ENCODE results near the gene VAC14.
"Not testable (repeated sequence)": the region's sequence is repeated elsewhere in the genome, so short reads cannot be mapped to it uniquely, and the experiment has no call there.

VAC14 gene

GRCh38 chr16:70746040-70746707 lies 54.8 kb downstream of the VAC14 start:
- H3K36me3 ChIP-seq (ENCODE audit: control insufficient read depth in 1 of 2, insufficient read depth in 2 of 2, low read length in 2 of 2): peaks cover 8 to 16% of the 10 kb centered on the region in 2 donors
- H3K27ac ChIP-seq (ENCODE audit: low read depth, low read length): peak overlapping the region; percentile 43
- peaks cover 44 to 50% of the 10 kb centered on the region in 2 donors for H3K4me1 ChIP-seq (ENCODE audit: control insufficient read depth in 1 of 2, insufficient read depth in 2 of 2, low read length in 2 of 2)
- H3K4me3 ChIP-seq (ENCODE audit: low read depth in 1 of 2, low read length in 2 of 2): no peak overlapping the region
- no peaks in the 10 kb centered on the region for H3K27me3 ChIP-seq (ENCODE audit: control insufficient read depth in 1 of 2, insufficient read depth in 2 of 2, low read length in 2 of 2)
- H3K9ac ChIP-seq (ENCODE audit: low read depth in 1 of 2, low read length in 2 of 2): no peak overlapping the region
- no peaks in the 10 kb centered on the region for H3K9me3 ChIP-seq (ENCODE audit: control insufficient read depth in 1 of 2, low read length in 2 of 2)

DNA sequence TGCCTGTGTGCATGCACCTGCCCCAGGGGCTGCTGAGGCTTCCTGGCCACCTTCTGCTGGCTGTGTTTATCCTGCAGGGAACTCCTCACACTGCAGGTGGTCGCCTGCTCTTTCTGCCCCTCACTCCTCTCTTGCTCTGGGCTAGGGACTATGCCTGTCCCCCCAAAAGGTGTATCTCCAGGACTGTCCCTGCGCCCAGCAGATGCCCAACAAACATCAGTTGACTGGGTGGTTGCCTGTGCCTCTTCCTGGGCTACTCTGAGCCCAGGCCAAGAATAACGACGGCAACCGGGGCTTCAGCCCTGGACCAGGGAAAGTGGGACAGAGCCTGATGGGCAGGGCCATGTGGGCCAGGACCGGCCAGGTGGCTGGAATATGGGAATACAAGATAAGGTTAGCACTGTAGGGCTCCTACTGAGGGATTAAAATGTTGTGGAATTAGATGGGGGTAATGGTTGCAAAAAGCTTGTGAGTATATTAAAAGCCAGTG lies 55.4 kb downstream of the VAC14 start:
- H3K27me3 ChIP-seq (ENCODE audit: control insufficient read depth in 1 of 2, insufficient read depth in 2 of 2, low read length in 2 of 2): no peaks in the 10 kb centered on the region
- no peak overlapping the region for H3K27ac ChIP-seq (ENCODE audit: low read depth, low read length)
- peaks cover 48 to 50% of the 10 kb centered on the region in 2 donors for H3K4me1 ChIP-seq (ENCODE audit: control insufficient read depth in 1 of 2, insufficient read depth in 2 of 2, low read length in 2 of 2)
- no peaks in the 10 kb centered on the region for H3K9me3 ChIP-seq (ENCODE audit: control insufficient read depth in 1 of 2, low read length in 2 of 2)
- H3K36me3 ChIP-seq (ENCODE audit: control insufficient read depth in 1 of 2, insufficient read depth in 2 of 2, low read length in 2 of 2): peaks cover 13 to 22% of the 10 kb centered on the region in 2 donors
- no peak overlapping the region for H3K4me3 ChIP-seq (ENCODE audit: low read depth in 1 of 2, low read length in 2 of 2)
- no peak overlapping the region for H3K9ac ChIP-seq (ENCODE audit: low read depth in 1 of 2, low read length in 2 of 2)

DNA sequence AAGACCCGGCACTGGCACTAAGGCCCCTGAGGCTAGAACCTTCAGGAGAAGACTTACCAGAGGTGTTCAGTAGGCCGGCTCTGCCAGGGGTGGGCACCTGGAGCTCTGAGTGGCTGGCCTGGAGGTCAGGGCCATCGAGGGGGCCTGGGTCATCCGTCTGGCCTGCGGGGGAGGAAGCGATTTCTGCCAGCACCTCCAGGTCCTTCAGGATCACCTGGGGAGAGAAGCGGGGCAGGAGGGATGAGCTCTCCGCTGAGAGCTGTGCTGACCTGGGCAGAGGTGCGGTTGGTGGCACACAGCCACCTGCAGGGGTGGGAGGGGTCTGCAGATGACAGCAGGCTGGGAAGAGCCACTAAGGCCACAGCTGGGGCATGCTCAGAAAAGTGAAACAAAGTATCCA lies 56.6 kb downstream of the VAC14 start:
- peaks cover 38 to 42% of the 10 kb centered on the region in 2 donors for H3K4me1 ChIP-seq (ENCODE audit: control insufficient read depth in 1 of 2, insufficient read depth in 2 of 2, low read length in 2 of 2)
- H3K27me3 ChIP-seq (ENCODE audit: control insufficient read depth in 1 of 2, insufficient read depth in 2 of 2, low read length in 2 of 2): no peaks in the 10 kb centered on the region
- H3K36me3 ChIP-seq (ENCODE audit: control insufficient read depth in 1 of 2, insufficient read depth in 2 of 2, low read length in 2 of 2): peaks cover 13 to 25% of the 10 kb centered on the region in 2 donors
- no peak overlapping the region for H3K9ac ChIP-seq (ENCODE audit: low read depth in 1 of 2, low read length in 2 of 2)
- H3K4me3 ChIP-seq (ENCODE audit: low read depth in 1 of 2, low read length in 2 of 2): no peak overlapping the region
- no peaks in the 10 kb centered on the region for H3K9me3 ChIP-seq (ENCODE audit: control insufficient read depth in 1 of 2, low read length in 2 of 2)
- H3K27ac ChIP-seq (ENCODE audit: low read depth, low read length): no peak overlapping the region

DNA sequence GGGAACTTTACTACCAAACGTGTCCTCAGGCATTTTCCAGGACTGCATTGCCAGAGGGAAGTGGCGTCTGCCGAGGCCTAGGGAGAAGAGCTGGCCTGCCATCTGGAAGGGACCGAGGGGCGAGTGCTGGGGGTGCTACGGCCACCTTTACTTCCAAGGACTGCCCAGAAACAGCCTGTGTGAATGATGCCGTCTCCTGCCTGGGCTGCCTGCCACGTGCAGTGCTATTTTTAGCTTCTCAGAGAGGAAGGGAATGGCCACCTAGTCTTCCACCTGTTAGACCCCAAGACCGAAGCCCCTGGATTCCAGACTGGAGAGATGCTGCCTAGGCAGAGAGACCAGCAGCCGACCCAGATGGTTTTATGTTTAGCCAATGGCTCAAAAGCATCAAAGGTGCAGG lies 57.2 kb downstream of the VAC14 start:
- Histone ChIP-seq H3K4me3 (ENCODE audit: low read depth in 1 of 2, low read length in 2 of 2) (no peak overlapping the region), H3K4me1 (ENCODE audit: control insufficient read depth in 1 of 2, insufficient read depth in 2 of 2, low read length in 2 of 2) (peaks cover 37 to 40% of the 10 kb centered on the region in 2 donors), H3K9ac (ENCODE audit: low read depth in 1 of 2, low read length in 2 of 2) (no peak overlapping the region), H3K9me3 (ENCODE audit: control insufficient read depth in 1 of 2, low read length in 2 of 2) (no peaks in the 10 kb centered on the region), H3K36me3 (ENCODE audit: control insufficient read depth in 1 of 2, insufficient read depth in 2 of 2, low read length in 2 of 2) (peaks cover 13 to 25% of the 10 kb centered on the region in 2 donors), H3K27ac (ENCODE audit: low read depth, low read length) (no peak overlapping the region), H3K27me3 (ENCODE audit: control insufficient read depth in 1 of 2, insufficient read depth in 2 of 2, low read length in 2 of 2) (no peaks in the 10 kb centered on the region)

DNA sequence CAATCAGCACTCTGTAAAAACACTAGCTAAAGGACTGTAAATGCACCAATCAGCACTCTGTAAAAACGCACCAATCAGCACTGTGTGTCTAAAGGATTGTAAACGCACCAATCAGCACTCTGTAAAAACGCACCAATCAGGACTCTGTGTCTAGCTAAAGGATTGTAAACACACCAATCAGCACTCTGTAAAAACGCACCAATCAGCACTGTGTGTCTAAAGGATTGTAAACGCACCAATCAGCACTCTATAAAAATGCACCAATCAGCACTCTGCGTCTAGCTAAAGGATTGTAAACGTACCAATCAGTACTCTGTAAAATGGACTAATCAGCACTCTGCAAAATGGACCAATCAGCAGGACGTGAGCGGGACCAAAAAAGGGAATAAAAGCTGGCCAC lies 58.0 kb downstream of the VAC14 start:
- not testable (repeated sequence) for H3K27ac ChIP-seq (ENCODE audit: low read depth, low read length); H3K9me3 ChIP-seq (ENCODE audit: control insufficient read depth in 1 of 2, low read length in 2 of 2); H3K4me3 ChIP-seq (ENCODE audit: low read depth in 1 of 2, low read length in 2 of 2); H3K9ac ChIP-seq (ENCODE audit: low read depth in 1 of 2, low read length in 2 of 2); H3K27me3 ChIP-seq (ENCODE audit: control insufficient read depth in 1 of 2, insufficient read depth in 2 of 2, low read length in 2 of 2)
- peaks cover 40% of the 10 kb centered on the region in 2 donors for H3K4me1 ChIP-seq (ENCODE audit: control insufficient read depth in 1 of 2, insufficient read depth in 2 of 2, low read length in 2 of 2)
- peaks cover 13 to 25% of the 10 kb centered on the region in 2 donors for H3K36me3 ChIP-seq (ENCODE audit: control insufficient read depth in 1 of 2, insufficient read depth in 2 of 2, low read length in 2 of 2)

- Histone ChIP-seq H3K4me1 (ENCODE audit: control insufficient read depth in 1 of 2, insufficient read depth in 2 of 2, low read length in 2 of 2) (peaks cover 32 to 40% of the 10 kb centered on the region in 2 donors), H3K27me3 (ENCODE audit: control insufficient read depth in 1 of 2, insufficient read depth in 2 of 2, low read length in 2 of 2) (no peaks in the 10 kb centered on the region), H3K9me3 (ENCODE audit: control insufficient read depth in 1 of 2, low read length in 2 of 2) (no peaks in the 10 kb centered on the region), H3K4me3 (ENCODE audit: low read depth in 1 of 2, low read length in 2 of 2) (no peak overlapping the region), H3K36me3 (ENCODE audit: control insufficient read depth in 1 of 2, insufficient read depth in 2 of 2, low read length in 2 of 2) (peaks cover 13 to 25% of the 10 kb centered on the region in 2 donors), H3K27ac (ENCODE audit: low read depth, low read length) (no peak overlapping the region), H3K9ac (ENCODE audit: low read depth in 1 of 2, low read length in 2 of 2) (no peak overlapping the region)
Observed at GRCh38 chr16:70741783-70742125, 59.2 kb downstream of the VAC14 start.

GRCh38 chr16:70740914-70741782 lies 59.8 kb downstream of the VAC14 start:
- Histone ChIP-seq H3K9ac (ENCODE audit: low read depth in 1 of 2, low read length in 2 of 2) (no peak overlapping the region), H3K27ac (ENCODE audit: low read depth, low read length) (no peak overlapping the region), H3K4me3 (ENCODE audit: low read depth in 1 of 2, low read length in 2 of 2) (no peak overlapping the region), H3K4me1 (ENCODE audit: control insufficient read depth in 1 of 2, insufficient read depth in 2 of 2, low read length in 2 of 2) (peaks cover 26 to 37% of the 10 kb centered on the region in 2 donors), H3K27me3 (ENCODE audit: control insufficient read depth in 1 of 2, insufficient read depth in 2 of 2, low read length in 2 of 2) (no peaks in the 10 kb centered on the region), H3K9me3 (ENCODE audit: control insufficient read depth in 1 of 2, low read length in 2 of 2) (no peaks in the 10 kb centered on the region), H3K36me3 (ENCODE audit: control insufficient read depth in 1 of 2, insufficient read depth in 2 of 2, low read length in 2 of 2) (peaks cover 13 to 25% of the 10 kb centered on the region in 2 donors)

DNA sequence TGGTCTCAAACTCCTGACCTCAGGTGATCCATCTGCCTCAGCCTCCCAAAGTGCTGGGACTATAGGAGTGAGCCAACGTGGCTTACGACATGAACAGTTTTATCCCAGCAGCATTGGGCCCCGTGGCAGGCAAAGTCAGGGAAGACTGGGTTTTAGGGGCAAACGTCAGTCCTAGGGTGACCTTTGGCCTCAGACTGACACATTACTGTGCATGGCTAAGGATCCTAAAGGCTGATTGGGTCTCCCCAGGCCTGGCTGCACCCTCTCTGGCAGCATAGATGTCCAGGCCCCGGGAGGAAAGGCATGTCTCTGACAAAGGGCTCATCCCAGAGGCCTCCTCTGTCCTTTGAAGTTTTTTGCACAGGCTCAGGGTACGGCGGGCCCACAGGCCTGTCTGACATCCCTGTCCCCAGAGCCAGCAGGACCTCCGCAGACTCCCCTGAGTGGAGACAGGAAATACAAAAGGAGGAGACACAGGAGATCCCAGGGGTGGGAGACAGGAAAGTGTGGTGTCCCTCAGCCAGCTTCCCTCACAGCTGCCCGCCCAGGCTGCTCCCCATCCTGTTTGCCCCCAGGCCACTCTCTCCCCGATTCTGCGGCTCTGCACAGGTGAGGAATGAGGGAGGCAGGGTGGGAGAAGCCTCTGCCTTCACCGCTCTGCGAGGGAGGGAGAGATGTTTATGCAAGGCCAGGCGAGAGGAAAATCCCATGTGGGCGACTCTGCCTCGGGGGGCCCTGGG lies 60.6 kb downstream of the VAC14 start:
- Histone ChIP-seq H3K27me3 (ENCODE audit: control insufficient read depth in 1 of 2, insufficient read depth in 2 of 2, low read length in 2 of 2) (no peaks in the 10 kb centered on the region), H3K27ac (ENCODE audit: low read depth, low read length) (no peak overlapping the region), H3K9me3 (ENCODE audit: control insufficient read depth in 1 of 2, low read length in 2 of 2) (no peaks in the 10 kb centered on the region), H3K9ac (ENCODE audit: low read depth in 1 of 2, low read length in 2 of 2) (no peak overlapping the region), H3K4me1 (ENCODE audit: control insufficient read depth in 1 of 2, insufficient read depth in 2 of 2, low read length in 2 of 2) (peaks cover 18 to 33% of the 10 kb centered on the region in 2 donors), H3K36me3 (ENCODE audit: control insufficient read depth in 1 of 2, insufficient read depth in 2 of 2, low read length in 2 of 2) (peaks cover 13 to 25% of the 10 kb centered on the region in 2 donors), H3K4me3 (ENCODE audit: low read depth in 1 of 2, low read length in 2 of 2) (no peak overlapping the region)

DNA sequence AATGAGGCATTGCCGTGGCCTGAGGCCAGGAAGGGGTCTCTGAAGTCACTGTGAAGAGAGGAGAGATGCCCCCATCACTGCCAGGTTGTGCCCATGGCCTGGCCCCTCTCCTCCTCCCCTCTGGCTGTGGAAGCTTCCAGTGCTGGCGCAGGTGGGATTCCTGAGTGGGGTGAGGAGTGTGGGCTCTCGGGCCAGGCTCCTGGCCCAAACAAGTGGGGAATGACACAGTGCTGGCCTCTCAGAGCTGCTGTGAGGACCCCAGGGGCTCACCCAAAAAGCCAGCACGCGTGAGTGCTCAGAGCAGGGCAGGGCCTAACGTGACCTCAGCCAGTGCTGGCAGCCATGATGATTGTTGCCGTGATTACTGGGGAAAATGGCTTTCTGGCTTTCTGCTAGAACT lies 61.6 kb downstream of the VAC14 start:
- Histone ChIP-seq H3K9ac (ENCODE audit: low read depth in 1 of 2, low read length in 2 of 2) (no peak overlapping the region), H3K36me3 (ENCODE audit: control insufficient read depth in 1 of 2, insufficient read depth in 2 of 2, low read length in 2 of 2) (peaks cover 13 to 25% of the 10 kb centered on the region in 2 donors), H3K9me3 (ENCODE audit: control insufficient read depth in 1 of 2, low read length in 2 of 2) (no peaks in the 10 kb centered on the region), H3K27me3 (ENCODE audit: control insufficient read depth in 1 of 2, insufficient read depth in 2 of 2, low read length in 2 of 2) (no peaks in the 10 kb centered on the region), H3K27ac (ENCODE audit: low read depth, low read length) (no peak overlapping the region), H3K4me3 (ENCODE audit: low read depth in 1 of 2, low read length in 2 of 2) (no peak overlapping the region), H3K4me1 (ENCODE audit: control insufficient read depth in 1 of 2, insufficient read depth in 2 of 2, low read length in 2 of 2) (peaks cover 18 to 33% of the 10 kb centered on the region in 2 donors)
